PC-9 (cell line): ENCODE measurements around the gene RUNDC1. TPM values are rescaled to one million over a fixed set of nuclear protein-coding genes. Genes with fewer than 3 reads are reported as not detected.

Source experiments
- BruUV-seq: library from RNA; stranded (reverse); fragments of 400-500 nt; replicated peaks from 2 replicates; lab custom pipeline; 2021; lab: Mats Ljungman, UMichigan
- CTCF ChIA-PET: fragments of 300-600 bp; sonication (Branson Sonifier 250); formaldehyde crosslinking; loops from one replicate; lab custom pipeline; 2022; ENCODE audit warnings: antibody characterized with exemption; lab: Charles Lee
- POLR2A ChIA-PET: fragments of 300-600 bp; sonication (Branson Sonifier 250); formaldehyde crosslinking; loops from one replicate; lab custom pipeline; 2022; ENCODE audit warnings: antibody characterized with exemption; ENCODE audit not compliant: unreplicated experiment; lab: Charles Lee
- DNase-seq, 2 experiments: peaks; one replicate each; pipeline versions ENCODE4 v3.0.0 to v3.0.0-alpha.2; 2015 to 2022; ENCODE audit warnings: mixed read lengths in 1 of 2
- H2AFZ ChIP-seq: fragments of 200-600 bp; sonication (generic); 2 replicates; pipeline ENCODE4 v1.8.1; 2017; ENCODE audit warnings: antibody characterized with exemption
- H3F3A ChIP-seq: fragments of 200-600 bp; sonication (generic); 2 replicates; pipeline ENCODE4 v1.8.1; 2017; ENCODE audit warnings: antibody characterized with exemption, mild to moderate bottlenecking, low read depth; ENCODE audit not compliant: insufficient read depth
- H3K27ac ChIP-seq: fragments of 200-600 bp; sonication (generic); 2 replicates; pipeline ENCODE4 v1.6.1; 2016; ENCODE audit warnings: mixed run types
- H3K27me3 ChIP-seq: fragments of 200-600 bp; sonication (generic); 2 replicates; pipeline ENCODE4 v1.6.1; 2016; ENCODE audit warnings: low read depth, mixed run types; ENCODE audit not compliant: insufficient read depth
- H3K36me3 ChIP-seq: fragments of 200-600 bp; sonication (generic); 2 replicates; pipeline ENCODE4 v1.6.1; 2016; ENCODE audit warnings: low read depth, mixed run types
- H3K4me1 ChIP-seq: fragments of 200-600 bp; sonication (generic); replicated peaks from 2 replicates; pipeline ENCODE4 v1.6.1; 2016; ENCODE audit warnings: mixed run types; ENCODE audit not compliant: insufficient read depth
- H3K4me2 ChIP-seq: fragments of 200-600 bp; sonication (generic); 2 replicates; pipeline ENCODE4 v1.6.1; 2017; ENCODE audit warnings: mixed run types
- H3K4me3 ChIP-seq: fragments of 200-600 bp; sonication (generic); 2 replicates; pipeline ENCODE4 v1.6.1; 2016; ENCODE audit warnings: mixed run types
- H3K79me2 ChIP-seq: fragments of 200-600 bp; sonication (generic); 2 replicates; pipeline ENCODE4 v1.6.1; 2017; ENCODE audit warnings: low read depth, mixed run types
- H3K9me2 ChIP-seq: fragments of 200-600 bp; sonication (generic); 2 replicates; pipeline ENCODE4 v1.8.1; 2017; ENCODE audit warnings: mild to moderate bottlenecking; ENCODE audit not compliant: insufficient read depth
- H3K9me3 ChIP-seq: fragments of 200-600 bp; sonication (generic); 2 replicates; pipeline ENCODE4 v1.8.1; 2016; ENCODE audit warnings: low read depth; ENCODE audit not compliant: insufficient read depth
- H4K20me1 ChIP-seq: fragments of 200-600 bp; sonication (generic); 2 replicates; pipeline ENCODE4 v1.8.1; 2017; ENCODE audit not compliant: insufficient read depth
- CTCF ChIP-seq: fragments of 200-600 bp; sonication (generic); conservative IDR thresholded peaks from 2 replicates; pipeline ENCODE4 v1.6.1; 2017; ENCODE audit warnings: mixed run types, antibody characterized with exemption, mild to moderate bottlenecking, moderate library complexity
- EZH2 ChIP-seq: fragments of 200-600 bp; sonication (generic); IDR thresholded peaks from 2 replicates; pipeline ENCODE4 v1.8.0; 2017; ENCODE audit warnings: antibody characterized with exemption, low read depth
- intact Hi-C: fragments of 100-400 bp; cut with micrococcal nuclease; formaldehyde crosslinking; loops from one replicate; pipeline ENCODE4 v1.10.0; 2022; ENCODE audit not compliant: unreplicated experiment
- total RNA-seq: library from RNA; stranded (reverse); gene quantifications from 2 replicates; pipeline ENCODE4 v1.2.3, GENCODE V29; 2021

Gene RUNDC1
- total RNA-seq, 1 experiment from 2014 or later, result 12.7 TPM

- Histone ChIP-seq H3K4me2 (no peak overlapping the region), H3K79me2 (peaks cover 21% of the 10 kb centered on the region), H2AFZ (no peak overlapping the region), H3K27ac (no peak overlapping the region), H4K20me1 (peaks cover 2% of the 10 kb centered on the region; the same call in 1 of the 2 replicates), H3K9me2 (no peaks in the 10 kb centered on the region), H3K36me3 (peaks cover 20% of the 10 kb centered on the region), H3F3A (peaks cover 35% of the 10 kb centered on the region; the same call in 1 of the 2 replicates), H3K4me1 (peaks cover 21% of the 10 kb centered on the region), H3K4me3 (no peak overlapping the region), H3K9me3 (no peaks in the 10 kb centered on the region), H3K27me3 (no peaks in the 10 kb centered on the region)
- ChIA-PET POLR2A (interaction anchor here (0.6 kb wide), 1 partner anchor 181 kb away, joined by 8 read pairs; no protein-coding TSS in a partner anchor), CTCF (no interaction called here)
- intact Hi-C loops, result no loop called here
- DNase-seq, result no peak
- TF ChIP-seq EZH2, result no peak
- TF ChIP-seq CTCF, result no peak
- BruUV-seq, result no TSS peak
These were observed 37.9 kb downstream of the RUNDC1 start for GRCh38 chr17:43018008-43018853.

GRCh38 chr17:43018932-43019331, 38.6 kb downstream of the RUNDC1 start:
- BruUV-seq, result no TSS peak
- TF ChIP-seq CTCF (no peak), EZH2 (no peak)
- Histone ChIP-seq H2AFZ (no peak overlapping the region), H3F3A (peaks cover 35% of the 10 kb centered on the region; the same call in 1 of the 2 replicates), H3K27me3 (no peaks in the 10 kb centered on the region), H3K27ac (no peak overlapping the region), H3K9me2 (no peaks in the 10 kb centered on the region), H3K4me3 (no peak overlapping the region), H3K36me3 (peaks cover 14% of the 10 kb centered on the region), H3K4me1 (peaks cover 21% of the 10 kb centered on the region), H3K4me2 (no peak overlapping the region), H3K79me2 (peaks cover 21% of the 10 kb centered on the region), H3K9me3 (no peaks in the 10 kb centered on the region), H4K20me1 (peaks cover 2% of the 10 kb centered on the region; the same call in 1 of the 2 replicates)
- CTCF ChIA-PET, result no interaction called here
- no peak for DNase-seq
- POLR2A ChIA-PET, result interaction anchor here (0.6 kb wide), 1 partner anchor 181 kb away, joined by 8 read pairs; no protein-coding TSS in a partner anchor
- intact Hi-C loops, result no loop called here

GRCh38 chr17:43019418-43019817, 39.1 kb downstream of the RUNDC1 start:
- ChIA-PET CTCF (no interaction called here), POLR2A (no interaction called here)
- no peaks in the 10 kb centered on the region for H3K9me2 ChIP-seq
- no peaks in the 10 kb centered on the region for H3K9me3 ChIP-seq
- H3K4me3 ChIP-seq, result no peak overlapping the region
- H3K36me3 ChIP-seq, result peaks cover 14% of the 10 kb centered on the region
- no peaks in the 10 kb centered on the region for H3K27me3 ChIP-seq
- H4K20me1 ChIP-seq, result peaks cover 2% of the 10 kb centered on the region; the same call in 1 of the 2 replicates
- no peak for DNase-seq
- TF ChIP-seq EZH2, result no peak
- TF ChIP-seq CTCF, result no peak
- H2AFZ ChIP-seq, result no peak overlapping the region
- no peak overlapping the region for H3K4me2 ChIP-seq
- intact Hi-C loops, result no loop called here
- H3F3A ChIP-seq, result peaks cover 35% of the 10 kb centered on the region; the same call in 1 of the 2 replicates
- H3K79me2 ChIP-seq, result peaks cover 21% of the 10 kb centered on the region
- BruUV-seq, result no TSS peak
- no peak overlapping the region for H3K27ac ChIP-seq
- H3K4me1 ChIP-seq, result peaks cover 21% of the 10 kb centered on the region
